ENCODE data around the gene MYOZ2.

GRCh38 chr4:119205690-119206089 lies 70.1 kb downstream of the MYOZ2 start:
- no peak for TF ChIP-seq CTCF (IDR thresholded peaks at IDR 0.05; ENCODE audit: low read length)
- no peak for TF ChIP-seq EZH2 (IDR thresholded peaks at IDR 0.05; ENCODE audit: borderline replicate concordance, low read length)

Data from OCI-LY1 (cell line).